DMS 273 (cell line): ENCODE results near the gene PTGES3L.
A peak's percentile ranks its signal among the peaks of the same experiment; 100 is the strongest.
"Not testable (repeated sequence)": the region's sequence is repeated elsewhere in the genome, so short reads cannot be mapped to it uniquely, and the experiment has no call there.

Experiments used
- DNase-seq: peaks from one replicate; lab custom pipeline; 2025; ENCODE audit not compliant: unreplicated experiment; lab: John Stamatoyannopoulos, UW

Gene PTGES3L

DNA sequence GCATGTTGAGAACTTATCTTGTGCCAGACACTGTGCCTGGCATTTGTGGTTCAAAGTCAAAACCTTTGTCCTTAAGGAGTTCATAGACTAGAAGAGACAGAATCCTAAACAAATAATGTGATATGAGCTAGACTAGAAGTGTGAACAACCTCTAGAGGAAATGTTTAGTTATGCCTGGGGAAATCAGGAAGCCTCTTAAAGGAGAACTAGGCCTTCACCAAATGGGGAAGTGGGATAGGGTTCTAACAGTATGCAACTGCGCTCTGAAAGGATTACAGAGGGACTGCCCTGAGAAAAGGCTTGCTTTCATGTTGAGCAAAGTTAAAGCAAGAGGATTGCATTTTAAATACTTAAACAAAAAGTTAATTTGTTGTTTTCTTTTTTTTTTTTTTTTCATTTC is 5.3 kb upstream of the PTGES3L start:
- no peak for DNase-seq

DNA sequence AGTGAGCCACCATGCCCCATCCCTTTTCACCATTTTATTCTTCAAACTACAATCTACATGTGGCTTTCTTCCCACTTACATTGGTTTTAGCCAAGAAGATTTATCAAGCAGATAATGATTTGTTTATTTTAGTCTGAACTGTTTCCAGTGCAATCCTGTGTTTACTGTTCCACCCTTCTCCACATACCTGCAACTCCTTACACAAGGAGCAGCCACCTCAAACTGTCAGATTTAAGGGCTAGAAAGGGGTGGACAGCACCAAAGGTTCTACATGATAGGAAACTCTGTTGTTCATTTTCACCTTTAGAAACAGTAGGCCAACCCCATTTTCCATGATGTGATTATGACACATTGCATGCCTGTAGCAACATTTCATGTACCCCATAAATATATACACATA is 2.4 kb upstream of the PTGES3L start:
- no peak for DNase-seq

DNA sequence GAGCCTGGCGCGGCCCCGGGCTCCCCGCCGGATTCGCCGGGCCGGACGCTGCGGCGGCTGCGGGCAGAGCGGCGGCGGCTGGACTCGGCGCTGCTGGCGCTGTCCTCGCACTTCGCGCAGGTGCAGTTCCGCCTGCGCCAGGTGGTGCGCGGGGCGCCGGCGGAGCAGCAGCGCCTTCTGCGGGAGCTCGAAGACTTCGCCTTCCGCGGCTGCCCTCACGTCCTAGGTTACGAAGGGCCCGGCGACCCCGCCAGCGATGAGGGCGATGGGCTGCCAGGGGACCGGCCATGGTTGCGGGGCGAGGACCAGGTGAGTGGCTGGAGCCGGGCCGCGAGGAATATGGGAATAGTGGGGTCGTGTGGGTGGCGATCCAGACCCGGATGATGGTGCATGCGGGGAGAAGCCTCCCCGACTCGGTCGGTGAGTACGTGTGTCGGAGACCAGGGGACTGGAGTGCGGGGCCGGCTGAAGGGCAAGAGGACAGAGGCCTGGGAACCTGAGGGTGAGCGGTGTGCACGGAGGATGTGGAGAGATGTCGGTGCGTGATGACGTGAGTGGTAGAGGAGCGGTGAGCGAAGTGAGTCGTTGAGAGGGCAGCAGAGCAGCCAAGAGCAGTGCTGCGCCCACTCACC is 1.0 kb upstream of the PTGES3L start:
- DNase-seq, result peak; percentile 77

DNA sequence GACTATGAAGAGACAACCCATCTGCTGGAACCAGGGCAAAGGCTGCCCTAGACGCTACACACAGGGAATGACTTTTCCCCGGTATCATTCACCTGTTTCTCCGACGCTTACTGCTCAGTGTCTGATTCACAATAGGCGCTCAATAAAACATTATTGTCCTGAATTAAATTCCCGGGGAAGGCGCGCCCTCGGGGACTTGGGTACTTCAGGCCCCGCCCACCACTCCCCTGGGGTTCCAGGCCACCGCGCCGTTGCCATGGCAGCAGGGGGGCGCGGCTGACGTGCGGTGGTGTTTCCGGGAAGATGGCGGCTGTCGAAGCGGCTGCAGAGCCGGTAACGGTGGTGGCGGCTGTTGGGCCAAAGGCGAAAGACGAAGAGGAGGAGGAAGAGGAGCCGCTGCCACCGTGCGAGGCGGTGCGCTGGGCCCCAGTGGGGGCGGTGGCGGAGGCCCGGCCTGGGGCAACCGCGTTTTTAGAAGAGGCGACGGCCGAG is 440 bp upstream of the PTGES3L start, which contains the start of gene RUNDC1:
Gene RUNDC1, plus strand, starts transcription at position 292 of the 492 bp plus-strand sequence. Its CDS starts 12 bp downstream, at position 304.
- peak; percentile 95 for DNase-seq

DNA sequence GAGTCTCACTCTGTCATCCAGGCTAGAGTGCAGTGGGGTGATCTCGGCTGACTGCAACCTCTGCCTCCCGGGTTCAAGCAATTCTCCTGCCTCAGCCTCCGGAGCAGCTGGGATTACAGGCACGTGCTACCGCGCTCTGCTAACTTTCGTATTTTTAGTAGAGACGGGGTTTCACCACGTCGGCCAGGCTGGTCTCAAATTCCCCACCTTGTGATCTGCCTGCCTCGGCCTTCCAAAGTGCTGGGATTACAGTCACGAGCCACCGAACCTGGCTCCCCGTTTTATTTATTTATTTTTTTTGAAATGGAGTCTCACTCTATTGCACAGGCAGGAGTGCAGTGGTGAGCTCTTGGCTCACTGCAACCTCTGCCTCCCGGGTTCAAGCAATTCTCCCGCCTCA is 4.2 kb downstream of the PTGES3L start:
- not testable (repeated sequence) for DNase-seq

DNA sequence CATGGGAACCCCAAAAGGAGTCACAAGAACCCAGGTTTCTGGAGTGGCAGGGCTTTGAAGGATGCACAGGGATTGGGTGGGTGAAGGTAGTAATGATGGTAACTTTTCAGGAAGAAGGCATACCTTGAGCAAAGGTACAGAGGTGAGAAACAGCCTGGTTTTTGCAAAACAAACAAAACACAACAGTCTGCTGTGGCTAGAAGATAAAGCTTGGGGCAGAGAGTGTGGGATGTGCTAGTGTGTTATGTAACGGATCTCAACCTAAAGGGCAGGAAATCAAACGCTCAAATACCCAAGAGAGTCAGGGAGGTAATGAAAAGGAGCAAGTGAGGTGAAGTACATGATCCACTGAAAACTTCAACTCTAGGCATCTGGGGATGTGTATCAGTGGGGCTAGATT is 4.6 kb downstream of the PTGES3L start:
- no peak for DNase-seq

DNA sequence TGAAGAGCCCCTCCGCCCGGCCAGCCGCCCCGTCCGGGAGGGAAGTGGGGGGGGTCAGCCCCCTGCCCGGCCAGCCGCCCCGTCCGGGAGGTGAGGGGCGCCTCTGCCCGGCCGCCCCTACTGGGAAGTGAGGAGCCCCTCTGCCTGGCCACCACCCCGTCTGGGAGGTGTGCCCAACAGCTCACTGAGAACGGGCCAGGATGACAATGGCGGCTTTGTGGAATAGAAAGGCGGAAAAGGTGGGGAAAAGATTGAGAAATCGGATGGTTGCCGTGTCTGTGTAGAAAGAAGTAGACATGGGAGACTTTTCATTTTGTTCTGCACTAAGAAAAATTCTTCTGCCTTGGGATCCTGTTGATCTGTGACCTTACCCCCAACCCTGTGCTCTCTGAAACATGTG is 6.6 kb downstream of the PTGES3L start:
- not testable (repeated sequence) for DNase-seq

DNA sequence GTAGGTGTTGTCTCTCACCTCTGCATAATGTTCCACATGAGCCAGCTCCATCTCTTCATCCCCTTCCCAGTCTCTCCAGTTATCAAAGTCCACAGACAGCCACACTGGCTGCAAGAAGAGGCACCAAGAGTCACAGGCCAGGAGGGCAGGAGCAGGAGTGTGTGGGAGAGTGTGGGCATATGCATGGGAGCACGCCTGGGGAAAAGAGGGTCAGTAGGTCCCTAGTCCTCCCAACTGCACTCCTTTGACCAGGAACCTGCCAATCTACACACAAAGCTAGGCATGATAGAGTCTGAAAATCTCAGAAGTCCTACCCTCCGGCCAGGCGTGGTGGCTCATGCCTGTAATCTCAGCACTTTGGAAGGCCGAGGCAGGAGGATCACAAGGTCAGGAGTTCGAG is 8.3 kb downstream of the PTGES3L start:
- no peak for DNase-seq

DNA sequence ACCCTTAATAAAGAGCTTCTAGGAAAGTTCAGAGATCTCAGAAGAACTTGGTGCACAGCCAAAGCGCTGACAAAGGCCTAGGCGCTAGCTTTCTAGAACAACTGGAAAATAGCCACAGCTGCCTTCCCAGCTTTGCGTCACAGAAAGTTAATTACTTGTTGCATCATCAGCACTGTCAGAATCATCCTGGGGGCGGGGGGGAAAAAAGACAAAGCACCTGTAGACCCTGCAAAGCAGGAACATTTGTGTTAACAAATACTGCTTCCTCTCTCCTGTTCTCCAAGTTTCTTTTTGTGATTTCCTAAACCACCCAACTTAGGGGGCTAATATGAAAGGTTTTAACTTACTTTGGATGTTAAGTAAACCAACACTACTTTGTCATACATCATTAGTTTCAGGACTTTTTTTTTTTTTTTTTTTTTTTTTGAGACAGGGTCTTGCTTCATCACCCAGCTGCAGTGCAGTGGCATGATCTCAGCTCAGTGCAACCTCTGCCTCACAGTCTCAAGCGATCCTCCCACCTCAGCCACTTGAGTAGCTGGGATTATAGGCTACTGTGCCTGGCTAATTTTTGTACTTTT is 10.8 kb downstream of the PTGES3L start:
- peak; percentile 24 for DNase-seq

DNA sequence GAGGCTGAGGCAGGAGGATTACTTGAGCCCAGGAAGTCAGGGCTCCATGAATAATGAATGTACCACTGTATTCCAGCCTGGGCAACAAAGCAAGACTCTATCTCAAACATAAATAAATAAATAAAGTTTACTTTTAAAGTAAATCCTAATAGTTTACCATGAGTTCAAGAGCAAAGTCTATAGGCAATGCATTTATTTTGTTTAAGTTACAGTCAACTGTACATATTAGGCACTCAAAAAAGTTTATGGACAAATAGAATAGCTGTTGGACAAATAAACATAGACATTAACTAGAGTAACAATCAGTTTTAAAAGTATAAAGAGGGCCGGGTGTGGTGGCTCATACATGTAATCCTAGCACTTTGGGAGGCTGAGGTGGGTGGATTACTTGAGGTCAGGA is 12.0 kb downstream of the PTGES3L start:
- no peak for DNase-seq

DNA sequence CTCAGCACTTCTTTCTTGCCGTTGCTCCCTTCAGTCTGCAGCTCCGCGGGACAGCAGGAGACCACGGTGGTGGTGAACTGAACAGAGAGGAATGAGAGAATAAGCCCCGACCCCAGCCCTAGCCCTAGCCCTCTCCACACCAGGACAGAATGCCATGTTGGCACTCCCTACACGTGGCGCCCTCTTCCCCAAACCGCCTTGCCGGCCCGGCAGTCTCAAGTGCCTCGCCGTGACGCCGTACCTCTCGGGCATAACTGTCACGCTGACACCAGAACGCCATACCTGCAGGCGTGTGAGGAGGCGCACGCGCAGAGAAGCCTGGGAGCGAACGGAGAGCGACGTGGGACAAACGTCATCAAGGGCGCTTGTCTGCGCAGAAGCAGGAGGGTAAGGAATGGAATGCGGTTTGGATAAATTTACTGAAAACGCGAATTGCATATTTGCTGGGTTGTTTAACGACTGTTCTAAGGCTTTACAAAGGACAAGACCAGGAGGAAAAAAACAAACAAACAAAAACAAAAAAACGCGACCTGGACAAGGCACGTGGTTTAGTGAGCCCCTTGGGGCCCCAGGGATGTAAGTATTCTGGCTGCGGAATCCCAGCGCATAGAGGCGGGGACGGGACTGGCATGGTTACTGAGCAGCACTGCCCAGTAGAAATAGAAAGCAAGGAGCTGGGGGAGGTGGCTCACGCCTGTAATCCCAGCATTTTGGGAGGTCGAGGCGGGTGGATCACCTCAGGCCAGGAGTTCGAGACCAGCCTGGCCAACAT is 15.5 kb downstream of the PTGES3L start, which contains the start of gene AARSD1:
Gene AARSD1, minus strand, starts transcription at position 294 of the 772 bp plus-strand sequence. Its CDS starts 14 bp downstream, at position 280.
- DNase-seq, result peak; percentile 96

DNA sequence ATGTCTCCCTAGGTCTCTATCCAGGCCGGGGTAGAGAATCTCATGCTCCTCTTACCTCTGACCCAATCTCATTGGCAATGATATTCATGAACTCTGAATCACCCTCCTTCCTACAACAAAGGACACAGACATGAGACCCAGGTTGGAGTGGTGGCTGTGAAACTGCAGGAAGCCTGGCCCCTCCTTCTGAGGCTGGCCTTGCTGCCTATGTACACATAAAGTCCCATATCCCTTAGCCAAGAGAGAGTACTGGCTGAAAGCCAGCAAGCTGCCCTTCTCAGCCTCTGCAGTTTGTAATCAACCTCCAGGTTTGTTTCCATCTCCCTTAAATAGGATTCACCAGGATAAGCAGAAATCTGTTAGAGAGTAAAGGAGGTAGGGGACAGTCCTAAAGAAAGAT is 26.2 kb downstream of the PTGES3L start:
- no peak for DNase-seq

DNA sequence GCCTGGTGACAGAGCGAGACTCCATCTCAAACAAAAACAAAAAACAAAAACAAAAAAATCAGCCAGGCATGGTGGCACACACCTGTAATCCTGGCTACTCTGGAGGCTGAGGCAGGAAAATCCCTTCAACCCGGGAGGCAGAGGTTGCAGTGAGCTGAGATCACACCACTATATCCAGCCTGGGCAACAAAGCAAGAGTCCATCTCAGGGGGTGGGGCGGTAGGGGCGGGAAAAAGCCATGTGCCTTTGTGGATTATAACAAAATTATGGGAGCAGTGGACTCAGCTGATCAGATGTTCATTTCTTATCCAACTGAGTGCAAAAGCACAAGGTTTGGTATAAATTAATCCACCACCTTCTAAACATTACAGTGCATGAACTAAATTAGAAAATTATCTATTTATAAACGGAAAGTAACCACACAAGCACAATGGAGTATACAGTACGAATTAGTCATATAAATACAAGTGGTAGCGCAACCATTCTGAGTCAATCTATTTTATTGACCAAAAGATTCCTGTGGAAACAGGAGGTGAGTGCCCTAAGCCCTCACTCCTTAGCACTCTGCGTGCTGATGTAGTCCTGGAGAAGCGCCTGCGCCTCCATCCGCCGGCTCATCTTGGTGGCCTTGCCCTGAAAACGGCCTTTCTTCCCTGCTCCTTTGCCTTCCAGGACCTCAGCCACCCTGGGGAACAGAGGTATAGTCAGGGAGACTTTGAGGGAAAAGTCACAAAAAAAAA is 29.7 kb downstream of the PTGES3L start:
- DNase-seq, result no peak

DNA sequence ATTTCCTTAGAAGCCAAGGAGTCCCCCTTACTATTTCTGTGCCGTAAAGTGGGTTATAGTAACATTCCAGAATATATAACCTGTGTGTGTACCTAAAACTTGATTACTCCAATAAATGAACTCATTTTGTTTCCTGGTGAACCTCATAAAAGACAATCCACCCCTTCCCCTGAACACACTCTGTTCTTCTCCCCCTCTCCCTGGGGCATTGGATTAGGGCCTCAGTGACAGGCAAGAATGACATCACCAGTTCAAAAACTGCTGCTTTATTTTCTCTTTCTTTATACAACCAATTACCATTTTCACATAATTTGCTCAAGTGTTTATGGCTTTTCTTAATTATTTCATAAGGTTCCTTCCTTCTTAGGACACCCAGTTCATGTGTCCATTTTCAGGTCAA is 33.1 kb downstream of the PTGES3L start:
- no peak for DNase-seq

DNA sequence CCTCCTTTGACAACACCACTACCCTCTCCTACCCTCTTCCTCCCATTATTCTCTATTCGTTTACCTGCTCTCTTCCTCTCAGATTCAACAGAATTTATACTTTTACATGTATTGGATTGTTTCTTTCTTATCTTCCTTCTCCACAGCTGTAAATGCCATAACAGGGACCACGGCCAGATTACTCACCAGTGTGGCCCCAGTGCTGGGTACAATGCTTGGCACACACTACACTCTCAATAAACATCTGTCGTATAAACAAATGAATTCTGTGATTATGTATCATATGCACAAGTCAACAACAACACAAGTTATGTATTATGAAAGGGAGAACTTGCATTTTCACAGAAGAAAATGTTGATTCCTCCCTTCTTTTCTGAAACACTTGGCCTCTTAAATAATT is 35.7 kb downstream of the PTGES3L start:
- DNase-seq, result no peak

DNA sequence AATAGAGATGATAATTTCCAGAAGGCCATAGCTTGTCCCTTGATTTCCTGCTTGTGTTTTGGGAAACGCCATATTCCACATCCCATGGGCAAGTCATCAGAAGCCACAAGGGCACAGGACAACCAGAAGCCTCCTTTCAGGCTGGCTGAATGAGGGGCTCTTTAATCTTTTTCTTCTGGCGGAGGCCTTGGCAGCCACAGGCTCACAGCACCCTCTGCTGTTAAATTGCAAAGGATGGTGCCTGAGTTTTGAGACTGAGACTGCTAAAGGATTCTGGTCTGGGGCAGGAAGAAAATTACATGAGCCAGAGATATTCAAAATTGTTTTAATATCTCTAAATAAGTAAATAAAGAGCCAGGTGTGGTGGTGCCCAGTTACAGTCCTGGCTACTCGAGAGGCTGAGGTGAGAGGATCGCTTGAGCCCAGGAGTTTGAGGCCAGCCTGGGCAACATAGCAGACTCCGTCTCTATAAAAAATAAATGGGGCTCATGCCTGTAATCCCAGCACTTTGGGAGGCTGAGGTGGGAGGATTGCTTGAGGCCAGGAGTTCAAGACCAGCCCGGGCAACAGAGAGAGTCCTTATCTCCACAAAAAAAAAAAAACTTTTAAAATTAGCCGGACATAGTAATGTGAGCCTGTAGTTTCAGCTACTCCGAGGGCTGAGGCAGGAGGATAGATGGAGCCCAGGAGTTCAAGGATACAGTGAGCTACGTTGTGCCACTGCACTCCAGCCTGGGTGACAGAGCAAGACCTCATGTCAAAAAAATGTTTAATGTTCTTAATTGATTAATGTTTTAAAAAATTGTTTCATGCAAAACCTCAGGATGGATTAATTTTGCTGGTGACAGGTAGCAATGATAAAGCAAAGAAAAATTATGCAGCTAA is 41.9 kb downstream of the PTGES3L start:
- peak; percentile 83 for DNase-seq

DNA sequence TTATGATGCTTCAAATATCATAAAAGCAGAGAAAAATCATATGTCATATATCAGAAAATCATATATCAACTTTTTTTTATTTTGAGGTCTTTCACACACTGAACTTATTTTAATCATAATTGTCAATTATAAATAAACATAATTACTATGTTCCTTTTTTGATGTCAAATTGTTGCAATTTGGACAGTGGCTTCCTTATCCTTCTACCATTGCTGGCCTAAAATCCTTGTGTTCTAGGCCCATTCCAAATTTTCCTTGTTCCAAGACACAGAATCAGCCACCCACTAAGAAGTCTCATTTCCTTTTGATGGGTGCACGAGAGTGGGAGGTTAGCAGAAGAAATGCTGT is 50.4 kb downstream of the PTGES3L start:
- no peak for DNase-seq

DNA sequence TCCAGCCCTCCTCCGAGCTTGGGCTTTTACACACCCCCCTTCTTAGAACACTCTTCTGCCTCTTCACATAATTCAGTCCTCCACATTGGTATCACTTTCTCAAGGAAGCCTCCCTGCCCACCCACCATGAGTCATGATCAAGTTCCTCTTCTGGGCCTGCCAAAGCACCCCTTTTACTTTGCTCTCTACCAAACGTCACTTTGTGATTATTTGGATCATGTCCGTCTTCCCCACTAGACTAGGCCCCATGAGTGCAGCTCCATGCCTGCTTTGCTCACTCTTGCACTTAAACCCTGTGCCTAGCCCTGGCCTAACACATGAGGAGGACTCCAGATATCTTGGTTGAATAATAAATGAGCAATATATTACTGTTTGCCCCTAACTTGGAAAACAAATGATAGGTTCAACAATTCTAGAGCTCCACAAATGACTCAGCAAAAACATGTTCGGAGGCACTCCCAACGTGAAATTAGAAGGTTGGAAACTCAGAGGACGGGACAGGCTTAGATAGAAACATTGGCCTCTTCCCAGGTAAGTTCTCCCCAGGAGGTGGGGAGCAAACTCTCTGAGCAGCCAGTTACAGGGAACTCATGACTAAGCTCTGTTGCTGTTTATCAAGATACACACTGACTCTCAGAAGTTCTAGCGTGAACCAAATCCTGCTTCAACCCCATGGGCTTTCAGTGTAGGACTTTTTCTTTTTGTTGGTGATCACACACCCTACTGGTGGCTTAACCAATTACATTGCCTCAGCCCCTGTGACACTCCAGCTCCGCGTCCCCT is 51.0 kb downstream of the PTGES3L start:
- peak; percentile 74 for DNase-seq

DNA sequence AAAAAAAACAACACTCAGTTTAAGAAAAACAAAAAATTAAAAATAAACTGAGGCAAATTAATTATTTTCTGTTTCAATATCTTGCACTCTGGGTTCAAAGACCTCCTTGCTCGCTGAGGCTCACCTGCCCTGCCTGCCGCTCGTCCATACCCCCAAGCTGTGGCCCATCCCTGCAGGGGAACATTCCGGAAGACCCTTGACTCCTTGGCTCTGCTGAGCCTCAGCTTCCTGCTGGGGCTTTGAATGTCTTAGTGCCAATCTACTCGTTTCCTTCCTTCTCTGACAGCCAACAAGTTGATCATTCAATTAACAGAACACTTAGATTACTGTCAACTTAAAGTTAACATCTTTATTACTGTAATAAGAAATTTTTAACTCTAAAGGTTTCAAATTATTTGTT is 55.0 kb downstream of the PTGES3L start:
- DNase-seq, result no peak

DNA sequence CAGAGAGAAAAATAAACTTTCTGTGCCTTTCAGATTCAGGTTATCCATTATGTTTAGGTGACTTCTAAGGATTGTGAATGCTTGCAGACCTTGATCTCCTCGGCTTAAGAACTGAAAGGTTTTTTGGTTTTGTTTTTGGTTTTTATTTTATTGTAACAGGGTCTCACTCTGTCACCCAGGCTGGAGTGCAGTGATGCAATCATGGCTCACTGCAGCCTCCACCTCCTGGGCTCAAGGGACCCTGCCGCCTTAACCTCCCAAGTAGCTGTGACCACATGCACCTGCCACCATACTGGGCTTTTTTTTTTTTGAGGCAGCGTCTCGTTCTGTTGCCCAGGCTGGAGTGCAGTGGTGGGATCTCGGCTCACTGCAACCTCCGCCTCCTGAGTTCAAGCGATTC is 56.4 kb downstream of the PTGES3L start:
- DNase-seq, result not testable (repeated sequence)
